GM19463 (cell line): ENCODE results near the gene TMEM33.
A peak's percentile ranks its signal among the peaks of the same experiment; 100 is the strongest.
"Not testable (repeated sequence)": the region's sequence is repeated elsewhere in the genome, so short reads cannot be mapped to it uniquely, and the experiment has no call there.

Experiments used
- ATAC-seq: cut with Tn5 transposase; IDR thresholded peaks from one replicate; pipeline ENCODE4 v1.9.1; 2021; ENCODE audit warnings: mild to moderate bottlenecking, moderate library complexity; ENCODE audit not compliant: unreplicated experiment

Gene TMEM33, protein sequence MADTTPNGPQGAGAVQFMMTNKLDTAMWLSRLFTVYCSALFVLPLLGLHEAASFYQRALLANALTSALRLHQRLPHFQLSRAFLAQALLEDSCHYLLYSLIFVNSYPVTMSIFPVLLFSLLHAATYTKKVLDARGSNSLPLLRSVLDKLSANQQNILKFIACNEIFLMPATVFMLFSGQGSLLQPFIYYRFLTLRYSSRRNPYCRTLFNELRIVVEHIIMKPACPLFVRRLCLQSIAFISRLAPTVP

DNA sequence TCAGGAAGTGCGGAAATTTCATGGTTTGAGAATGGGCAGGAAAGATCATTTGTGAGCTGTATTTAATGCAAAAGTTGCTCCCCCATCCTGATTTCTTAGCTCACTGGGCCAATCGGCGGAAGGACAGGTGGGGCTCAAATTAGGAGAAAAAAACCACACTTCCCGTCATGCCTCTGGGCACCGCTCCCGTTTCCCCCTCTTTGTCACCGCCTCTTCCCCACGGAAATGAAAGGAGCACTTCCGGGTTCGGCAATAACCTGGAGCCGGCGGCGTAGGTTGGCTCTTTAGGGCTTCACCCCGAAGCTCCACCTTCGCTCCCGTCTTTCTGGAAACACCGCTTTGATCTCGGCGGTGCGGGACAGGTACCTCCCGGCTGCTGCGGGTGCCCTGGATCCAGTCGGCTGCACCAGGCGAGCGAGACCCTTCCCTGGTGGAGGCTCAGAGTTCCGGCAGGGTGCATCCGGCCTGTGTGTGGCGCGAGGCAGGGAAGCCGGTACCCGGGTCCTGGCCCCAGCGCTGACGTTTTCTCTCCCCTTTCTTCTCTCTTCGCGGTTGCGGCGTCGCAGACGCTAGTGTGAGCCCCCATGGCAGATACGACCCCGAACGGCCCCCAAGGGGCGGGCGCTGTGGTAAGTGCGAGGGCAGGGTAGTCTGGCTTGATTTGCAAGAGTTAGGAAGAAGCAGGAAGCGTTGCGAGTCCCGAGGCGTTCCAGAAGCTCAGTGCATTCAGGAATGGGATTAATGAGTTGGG is at the start of gene TMEM33:
Gene TMEM33, plus strand, starts transcription at position 529 of the 751 bp plus-strand sequence. Its CDS starts 56 bp downstream, at position 585.
- peak; percentile 93 for ATAC-seq

- ATAC-seq = no peak
Measured at GRCh38 chr4:41885456-41885855, 49.8 kb upstream of the TMEM33 start.

GRCh38 chr4:41887277-41887676 is 48.0 kb upstream of the TMEM33 start:
- ATAC-seq = no peak

- no peak for ATAC-seq
Measured at GRCh38 chr4:41887821-41888686, 47.2 kb upstream of the TMEM33 start.

DNA sequence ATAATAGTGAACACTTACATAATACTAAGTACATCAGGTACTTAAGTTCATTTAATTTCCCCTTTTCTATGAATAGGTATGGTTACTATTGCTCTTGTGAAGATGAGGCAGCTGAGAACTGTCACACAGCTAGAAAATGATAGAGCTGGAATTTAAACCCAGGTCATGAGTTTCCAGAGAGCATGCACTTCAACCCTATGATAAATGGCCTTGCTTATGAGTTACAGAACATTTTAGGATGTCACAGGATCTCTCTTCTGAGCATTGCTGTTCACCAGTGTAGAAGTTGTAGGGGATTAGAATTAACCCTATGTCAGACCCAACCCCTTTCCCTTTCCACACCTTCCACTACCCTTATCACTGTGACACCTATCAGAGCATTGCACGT is 46.5 kb upstream of the TMEM33 start:
- ATAC-seq = no peak

DNA sequence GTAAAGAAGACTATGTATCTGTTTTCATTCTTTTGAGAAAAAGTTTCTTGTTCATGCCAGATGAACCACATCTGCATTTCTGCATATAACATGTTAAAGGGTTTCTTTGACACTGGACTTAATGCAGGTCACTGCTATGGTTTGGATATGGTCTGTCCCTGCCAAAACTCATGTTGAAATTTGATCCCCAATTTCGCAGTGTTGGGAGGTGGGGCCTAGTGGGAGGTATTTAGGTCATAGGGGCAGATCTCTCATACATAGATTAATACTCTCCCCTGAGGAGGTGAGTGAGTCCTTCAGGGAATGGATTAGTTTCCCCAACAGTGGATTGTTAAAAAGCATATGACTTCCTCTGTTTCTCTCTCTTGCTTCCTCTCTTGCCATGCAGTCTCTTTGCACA is 45.9 kb upstream of the TMEM33 start:
- ATAC-seq = no peak

DNA sequence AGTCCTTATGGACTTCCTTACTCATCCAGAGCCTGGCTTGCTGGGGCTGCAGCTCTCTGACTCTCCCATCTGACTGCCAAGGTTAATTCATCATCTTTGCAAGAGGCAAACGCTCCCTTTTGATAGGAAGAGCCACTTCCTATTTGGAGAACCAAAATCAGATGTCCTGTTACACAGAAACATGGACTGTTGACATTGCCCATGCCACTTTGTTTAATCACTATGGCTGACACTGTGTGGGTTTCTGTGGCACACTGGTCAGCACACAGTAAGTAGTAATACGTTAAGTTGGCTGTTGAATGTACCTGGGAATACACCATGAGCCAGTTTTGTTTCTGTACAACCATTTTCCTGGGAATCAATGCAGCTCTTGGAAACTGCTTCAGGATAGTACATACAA is 45.1 kb upstream of the TMEM33 start:
- ATAC-seq = no peak

GRCh38 chr4:41896648-41897047 is 38.6 kb upstream of the TMEM33 start:
- ATAC-seq = no peak

DNA sequence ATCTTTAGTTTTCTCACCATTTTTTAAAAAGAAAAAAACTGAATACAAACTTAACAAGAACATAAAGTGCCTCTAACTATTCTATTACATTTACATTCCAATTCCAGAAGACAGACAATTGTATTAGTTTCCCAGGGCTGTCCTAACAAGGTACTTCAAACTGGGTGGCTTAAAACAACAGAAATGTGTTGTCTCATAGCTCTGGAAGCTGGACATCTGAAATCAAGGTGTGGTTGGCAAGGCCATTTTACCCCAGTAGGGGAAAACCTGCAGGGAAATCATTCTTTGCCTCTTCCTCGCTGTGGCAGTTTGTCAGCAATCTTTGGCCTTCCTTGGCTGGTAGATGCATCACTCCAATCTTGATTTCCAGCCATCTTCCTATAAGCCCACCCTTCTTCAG is 37.5 kb upstream of the TMEM33 start:
- no peak for ATAC-seq

DNA sequence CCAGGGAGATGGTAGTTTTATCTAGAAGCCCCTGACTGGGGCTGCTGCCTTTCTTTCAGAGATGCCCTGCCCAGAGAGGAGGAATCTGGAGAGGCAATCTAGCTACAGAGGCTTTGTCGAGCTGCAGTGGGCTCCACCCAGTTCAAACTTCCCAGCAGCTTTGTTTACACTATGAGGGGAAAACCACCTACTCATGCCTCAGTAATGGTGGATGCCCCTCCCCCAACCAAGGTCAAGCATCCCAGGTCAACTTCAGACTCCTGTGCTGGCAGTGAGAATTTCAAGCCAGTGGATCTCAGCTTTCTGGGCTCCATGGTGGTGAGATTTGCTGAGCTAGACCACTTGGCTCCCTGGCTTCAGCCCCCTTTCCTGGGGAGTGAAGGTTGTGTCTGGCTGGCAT is 26.1 kb upstream of the TMEM33 start:
- not testable (repeated sequence) for ATAC-seq

DNA sequence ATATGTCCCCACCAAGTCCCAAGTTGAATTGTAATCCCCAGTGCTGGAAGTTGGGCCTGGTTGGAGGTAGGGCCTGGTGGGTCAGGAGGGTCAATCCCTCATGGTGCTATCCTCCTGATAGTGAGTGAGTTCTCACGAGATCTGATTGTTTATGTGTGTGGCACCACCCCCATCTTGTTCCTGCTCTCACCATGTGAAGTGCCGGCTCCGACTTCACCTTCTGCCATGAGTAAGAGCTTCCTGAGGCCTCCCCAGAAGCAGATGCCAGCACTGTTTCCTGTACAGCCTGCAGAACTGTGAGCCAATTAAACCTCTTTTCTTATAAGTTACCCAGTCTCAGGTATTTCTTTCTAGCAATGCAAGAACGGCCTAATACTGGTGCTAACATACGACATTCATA is 22.7 kb upstream of the TMEM33 start:
- ATAC-seq = no peak

DNA sequence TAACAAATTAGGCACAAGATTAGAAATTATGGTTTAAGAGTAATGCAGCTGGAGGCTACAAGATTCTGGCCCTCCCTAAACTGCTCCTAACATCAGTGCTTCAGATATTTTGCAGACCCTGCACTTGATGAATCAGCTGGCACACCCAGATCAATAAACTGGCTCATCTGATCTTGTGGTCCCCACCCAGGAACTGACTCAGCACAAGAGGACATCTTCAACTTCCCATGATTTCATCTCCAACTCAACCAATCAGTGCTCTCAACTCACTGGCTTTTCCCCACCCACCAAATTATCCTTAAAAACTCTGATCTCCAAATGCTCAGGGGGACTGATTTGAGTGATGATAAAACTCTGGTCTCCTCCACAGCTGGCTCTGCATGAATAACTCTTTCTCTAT is 21.7 kb upstream of the TMEM33 start:
- no peak for ATAC-seq

DNA sequence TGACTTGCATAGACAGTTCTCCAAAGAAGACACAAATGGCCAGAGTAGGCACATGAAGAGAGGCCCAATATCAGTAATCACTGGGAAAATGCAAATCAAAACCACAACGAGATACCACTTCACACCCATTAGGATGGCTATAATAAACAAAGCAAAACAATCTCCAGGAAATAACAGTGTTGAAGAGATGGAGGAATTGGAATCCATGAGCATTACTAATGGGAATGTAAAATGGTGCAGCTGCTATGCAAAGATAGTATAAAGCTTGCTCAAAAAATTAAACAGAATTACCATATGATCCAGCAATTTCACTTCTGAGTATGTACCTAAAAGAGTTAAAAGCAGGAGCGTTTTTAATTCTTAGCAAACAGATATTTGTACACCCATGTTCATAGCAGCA is 17.0 kb upstream of the TMEM33 start:
- ATAC-seq = no peak

- not testable (repeated sequence) for ATAC-seq
Measured at GRCh38 chr4:41920416-41920815, 14.8 kb upstream of the TMEM33 start.

- no peak for ATAC-seq
Measured at GRCh38 chr4:41921476-41921875, 13.8 kb upstream of the TMEM33 start.

DNA sequence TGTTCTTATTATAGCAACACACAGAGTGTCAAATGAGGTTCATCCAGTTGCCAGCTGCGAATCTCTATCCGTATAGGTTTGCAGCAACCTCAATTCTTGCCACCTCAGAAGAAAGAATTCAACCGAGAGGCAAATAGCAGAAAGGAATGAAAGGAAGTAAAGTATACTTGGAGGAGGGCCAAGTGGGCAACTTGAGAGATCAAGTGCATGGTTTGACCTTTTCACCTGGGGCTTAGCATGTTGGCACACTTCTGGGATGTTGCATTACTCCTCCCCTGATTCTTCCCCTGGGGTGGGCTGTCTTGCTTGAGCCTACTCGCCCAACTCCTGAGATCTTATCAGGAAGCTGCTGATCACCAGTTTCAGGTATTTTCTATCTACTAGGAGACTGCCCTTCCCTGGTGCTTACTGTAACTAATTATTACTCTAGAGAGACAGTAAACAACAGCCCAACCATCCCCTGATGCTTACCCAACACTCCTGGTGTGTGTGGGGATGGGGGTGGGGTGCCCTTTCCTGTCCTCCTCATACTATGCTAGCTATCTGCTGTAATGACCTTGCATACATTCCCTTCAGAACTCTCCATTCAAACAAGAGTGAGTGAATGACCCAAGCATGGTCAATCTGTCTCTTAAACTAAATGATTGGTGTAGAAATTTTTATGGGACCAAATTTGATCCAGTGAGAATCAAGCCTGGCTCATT is 7.3 kb upstream of the TMEM33 start:
- ATAC-seq = no peak

GRCh38 chr4:41930139-41930831 is 4.9 kb upstream of the TMEM33 start:
- ATAC-seq = no peak

- ATAC-seq = no peak
Measured at GRCh38 chr4:41932988-41933387, 2.2 kb upstream of the TMEM33 start.

DNA sequence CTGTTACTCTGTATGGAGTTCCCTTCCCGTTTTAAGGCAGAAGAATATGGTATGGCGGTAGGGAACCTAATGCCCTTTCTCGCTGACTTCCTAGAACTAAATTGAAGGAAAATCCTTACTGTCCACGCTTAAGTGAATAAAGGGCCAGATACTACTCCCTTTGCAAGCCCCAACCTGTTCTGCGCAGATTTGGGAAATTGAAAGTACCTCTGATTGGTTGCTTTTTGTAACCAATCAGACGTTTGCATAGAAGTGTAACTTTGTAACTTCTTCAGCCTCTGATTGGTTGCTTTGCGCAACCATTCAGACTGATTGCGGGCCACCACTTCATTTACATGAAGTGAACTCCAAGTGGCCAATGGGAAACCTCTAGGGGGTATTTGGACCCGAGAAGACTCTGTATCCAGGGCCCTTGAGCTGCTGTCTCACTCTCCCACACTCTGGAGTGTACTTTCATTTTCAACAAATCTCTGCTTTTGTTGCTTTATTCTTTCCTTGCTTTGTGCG is 1.2 kb upstream of the TMEM33 start:
- ATAC-seq = no peak

DNA sequence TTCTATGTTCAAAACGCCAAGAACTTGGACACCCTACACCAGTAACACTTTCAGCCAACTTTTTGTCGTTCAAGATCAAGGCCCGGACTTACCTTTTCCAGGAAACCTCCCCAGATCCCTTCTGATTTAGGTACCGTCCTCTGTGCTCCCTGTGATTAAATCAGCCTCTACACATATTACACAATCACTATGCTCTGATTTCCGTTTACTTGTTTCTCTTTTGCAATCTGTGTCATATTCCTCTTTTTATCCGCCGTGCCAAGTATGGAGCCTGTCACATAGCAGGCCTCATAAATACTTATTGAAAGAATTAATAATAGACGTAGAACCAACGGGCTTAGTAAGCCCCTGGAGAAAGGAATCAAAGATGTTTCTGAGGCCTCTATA is 722 bp upstream of the TMEM33 start:
- ATAC-seq = no peak
